GM12878 (cell line): ENCODE data around the gene ZNF672. TPM values are rescaled to one million over a fixed set of nuclear protein-coding genes. Genes with fewer than 3 reads are reported as not detected.

Source experiments
- BHLHE40 ChIP-seq, 2 experiments: fragments of 450-650 bp in 1 of 2; IDR thresholded peaks; 2 replicates each; pipeline ENCODE4 v1.6.1; 2011 to 2017; ENCODE audit warnings: low read depth in 2 of 2, borderline replicate concordance in 1 of 2, improper control_type of control experiment in 1 of 2, low read length in 1 of 2, mild to moderate bottlenecking in 1 of 2
- CBFB ChIP-seq: IDR thresholded peaks from 2 replicates; pipeline ENCODE4 v1.6.1; 2016; ENCODE audit warnings: antibody characterized with exemption, low read depth
- CHD1 ChIP-seq: IDR thresholded peaks from 2 replicates; pipeline ENCODE4 v1.6.1; 2012; ENCODE audit warnings: low read depth, low read length, improper control_type of control experiment
- CREB1 ChIP-seq: IDR thresholded peaks from 2 replicates; pipeline ENCODE4 v1.6.1; 2012; ENCODE audit warnings: low read depth, mild to moderate bottlenecking, inconsistent platforms
- CREM ChIP-seq: IDR thresholded peaks from 2 replicates; pipeline ENCODE4 v1.6.1; 2014; ENCODE audit warnings: antibody characterized with exemption, low read depth
- FOS ChIP-seq: IDR thresholded peaks from 3 replicates; pipeline ENCODE4 v1.6.1; 2011; ENCODE audit warnings: borderline replicate concordance; ENCODE audit not compliant: insufficient read length; ENCODE audit errors: extremely low read depth
- IKZF2 ChIP-seq, 2 experiments: fragments of 450-650 bp; IDR thresholded peaks; 2 replicates each; pipeline ENCODE4 v1.6.1; 2017; ENCODE audit warnings: mild to moderate bottlenecking in 2 of 2, moderate library complexity in 2 of 2
- MTA2 ChIP-seq: fragments of 450-650 bp; IDR thresholded peaks from 2 replicates; pipeline ENCODE4 v1.6.1; 2016; ENCODE audit warnings: low read depth, mild to moderate bottlenecking, moderate library complexity
- PML ChIP-seq: IDR thresholded peaks from 2 replicates; pipeline ENCODE4 v1.6.1; 2012; ENCODE audit warnings: low read length, inconsistent platforms
- POLR2A ChIP-seq: IDR thresholded peaks from 2 replicates; pipeline ENCODE4 v1.6.1; 2011; ENCODE audit warnings: low read depth, mild to moderate bottlenecking, low read length
- POLR2AphosphoS2 ChIP-seq: IDR thresholded peaks from 2 replicates; pipeline ENCODE4 v1.6.1; 2011; ENCODE audit warnings: low read depth, mild to moderate bottlenecking, low read length, improper control_type of control experiment, moderate library complexity
- POU2F2 ChIP-seq: IDR thresholded peaks from 3 replicates; pipeline ENCODE4 v1.6.1; 2011; ENCODE audit warnings: low read depth, mild to moderate bottlenecking, low read length, borderline replicate concordance
- RUNX3 ChIP-seq: IDR thresholded peaks from 2 replicates; pipeline ENCODE4 v1.6.1; 2012; ENCODE audit warnings: low read length, inconsistent platforms
- SIN3A ChIP-seq: IDR thresholded peaks from 2 replicates; pipeline ENCODE4 v1.6.1; 2012; ENCODE audit warnings: low read depth, low read length, improper control_type of control experiment
- SP1 ChIP-seq: IDR thresholded peaks from one replicate; pipeline ENCODE4 v1.6.1; 2011; ENCODE audit warnings: low read depth, low read length
- SRF ChIP-seq, 2 experiments: IDR thresholded peaks; 2 replicates each; pipeline ENCODE4 v1.6.1; 2011; ENCODE audit warnings: low read depth in 2 of 2, low read length in 2 of 2, mild to moderate bottlenecking in 1 of 2, moderate library complexity in 1 of 2
- YY1 ChIP-seq: IDR thresholded peaks from 2 replicates; pipeline ENCODE4 v1.6.1; 2011; ENCODE audit warnings: low read depth, mild to moderate bottlenecking, low read length
- polyA plus RNA-seq, 11 experiments: library from polyadenylated mRNA; depleted of rRNA in 4 of 11; unstranded in 6 of 11; stranded (reverse) in 5 of 11; fragments of >200 nt; fragmentation: Nextera tagmentation in 4 of 11; fragmentation: Illumina TruSeq in 1 of 11; extraction: Ambion mirVana in 4 of 11; extraction: Trizol in 1 of 11; gene quantifications; 1 replicate in 1 of 11; 2 replicates in 10 of 11; pipeline versions ENCODE4 v1.2.1 to v1.2.3, GENCODE V29; 2011 to 2016; ENCODE audit warnings: inconsistent platforms in 2 of 11, missing spikeins in 2 of 11, low read depth in 1 of 11
- total RNA-seq, 4 experiments: library from RNA; depleted of rRNA in 3 of 4; stranded (reverse); fragments of >200 nt in 3 of 4; fragmentation: Illumina TruSeq in 1 of 4; extraction: Trizol in 1 of 4; gene quantifications; 2 replicates each; pipeline versions ENCODE4 v1.2.1 to v1.2.3, GENCODE V29; 2013 to 2021
- TF ChIP-seq, protein P1 (sequence below): fragments of 450-650 bp; IDR thresholded peaks from 2 replicates; pipeline ENCODE4 v1.6.1; 2014; ENCODE audit warnings: mild to moderate bottlenecking
- TF ChIP-seq, protein P2 (sequence below): IDR thresholded peaks from 2 replicates; pipeline ENCODE4 v1.6.1; 2012; ENCODE audit warnings: low read depth, low read length, improper control_type of control experiment
- TF ChIP-seq, protein P3 (sequence below): fragments of 450-650 bp; IDR thresholded peaks from 2 replicates; pipeline ENCODE4 v1.6.1; 2017; ENCODE audit warnings: low read depth, mild to moderate bottlenecking, moderate library complexity
- TF ChIP-seq, protein P4 (sequence below): fragments of 450-650 bp; IDR thresholded peaks from 2 replicates; pipeline ENCODE4 v1.6.1; 2017; ENCODE audit warnings: mild to moderate bottlenecking, moderate library complexity

The ZNF672 gene
- total and polyA plus RNA-seq, 10 of the 15 experiments (the other 5 are each of a cell fraction or from before 2014, with no cell fraction given), result 2.9 to 51.3 (median 39.8) TPM

DNA sequence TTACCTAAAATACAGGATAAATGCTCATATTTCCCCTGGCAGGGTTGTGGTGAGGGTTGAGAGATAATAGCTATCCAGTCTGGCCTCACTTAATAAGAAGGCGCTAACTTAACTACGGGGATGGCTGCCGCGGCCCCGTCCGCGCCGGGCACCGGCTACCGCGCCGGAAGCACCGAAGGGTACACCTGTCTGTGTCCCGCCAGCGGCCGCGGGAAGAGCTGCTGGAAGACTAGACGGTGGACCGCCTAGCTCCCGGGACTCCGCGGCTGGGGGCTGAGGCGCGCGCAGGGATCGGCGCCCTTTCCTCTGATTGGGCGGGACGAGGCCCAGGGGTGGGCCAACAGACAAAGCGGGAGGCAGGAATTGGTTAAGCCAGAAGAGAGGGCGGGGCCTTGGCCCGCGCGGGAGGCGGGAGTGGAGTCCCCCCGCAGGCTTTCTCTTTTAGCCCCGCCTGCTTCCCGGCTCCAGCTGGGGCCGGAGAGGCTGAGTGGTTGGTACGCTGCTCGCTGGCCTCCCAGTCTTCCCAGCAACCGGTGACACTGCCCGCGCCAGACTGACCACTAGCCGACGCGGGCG, at the start of gene ZNF672 (continued):
- TF ChIP-seq, protein P1, sequence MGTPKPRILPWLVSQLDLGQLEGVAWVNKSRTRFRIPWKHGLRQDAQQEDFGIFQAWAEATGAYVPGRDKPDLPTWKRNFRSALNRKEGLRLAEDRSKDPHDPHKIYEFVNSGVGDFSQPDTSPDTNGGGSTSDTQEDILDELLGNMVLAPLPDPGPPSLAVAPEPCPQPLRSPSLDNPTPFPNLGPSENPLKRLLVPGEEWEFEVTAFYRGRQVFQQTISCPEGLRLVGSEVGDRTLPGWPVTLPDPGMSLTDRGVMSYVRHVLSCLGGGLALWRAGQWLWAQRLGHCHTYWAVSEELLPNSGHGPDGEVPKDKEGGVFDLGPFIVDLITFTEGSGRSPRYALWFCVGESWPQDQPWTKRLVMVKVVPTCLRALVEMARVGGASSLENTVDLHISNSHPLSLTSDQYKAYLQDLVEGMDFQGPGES, result peak; percentile 54; the same call in 1 of the 2 replicates
- 0 out of 2 replicates have a peak, but pooled peaks have one; percentile 21 for TF ChIP-seq CBFB
- TF ChIP-seq CREM, result peak; percentile 89
- no peak for TF ChIP-seq CHD1
- 0 out of 2 replicates have a peak, but pooled peaks have one; percentile 25 for TF ChIP-seq SIN3A
- 0 out of 4 replicates have a peak, but pooled peaks of 1 of the 2 experiments have one; percentile 28 for TF ChIP-seq SRF (IDR thresholded peaks at IDR 0.05; ENCODE audit: low read depth in 2 of 2, low read length in 2 of 2)
- TF ChIP-seq YY1, result peak; percentile 64; the same call in 1 of the 2 replicates
- TF ChIP-seq IKZF2 (IDR thresholded peaks at IDR 0.05), result peak; percentile 52 to 61; a peak in 3 of 4 replicates
- peak; percentile 4; the same call in 1 of the 3 replicates for TF ChIP-seq POU2F2
- peak; percentile 83 for TF ChIP-seq POLR2A
- TF ChIP-seq BHLHE40 (IDR thresholded peaks at IDR 0.05; ENCODE audit: borderline replicate concordance in 1 of 2, low read depth in 2 of 2, low read length in 1 of 2), result peak in 1 of 2 experiments; percentile 51; a peak in 1 of 4 replicates
- TF ChIP-seq CREB1, result peak; percentile 94
- TF ChIP-seq FOS, result peak; percentile 29
- TF ChIP-seq, protein P2, sequence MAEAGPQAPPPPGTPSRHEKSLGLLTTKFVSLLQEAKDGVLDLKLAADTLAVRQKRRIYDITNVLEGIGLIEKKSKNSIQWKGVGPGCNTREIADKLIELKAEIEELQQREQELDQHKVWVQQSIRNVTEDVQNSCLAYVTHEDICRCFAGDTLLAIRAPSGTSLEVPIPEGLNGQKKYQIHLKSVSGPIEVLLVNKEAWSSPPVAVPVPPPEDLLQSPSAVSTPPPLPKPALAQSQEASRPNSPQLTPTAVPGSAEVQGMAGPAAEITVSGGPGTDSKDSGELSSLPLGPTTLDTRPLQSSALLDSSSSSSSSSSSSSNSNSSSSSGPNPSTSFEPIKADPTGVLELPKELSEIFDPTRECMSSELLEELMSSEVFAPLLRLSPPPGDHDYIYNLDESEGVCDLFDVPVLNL, result peak; percentile 49; the same call in 1 of the 2 replicates
- peak; percentile 88 for TF ChIP-seq SP1
- TF ChIP-seq PML, result peak; percentile 85; the same call in 1 of the 2 replicates
- TF ChIP-seq, protein P3, sequence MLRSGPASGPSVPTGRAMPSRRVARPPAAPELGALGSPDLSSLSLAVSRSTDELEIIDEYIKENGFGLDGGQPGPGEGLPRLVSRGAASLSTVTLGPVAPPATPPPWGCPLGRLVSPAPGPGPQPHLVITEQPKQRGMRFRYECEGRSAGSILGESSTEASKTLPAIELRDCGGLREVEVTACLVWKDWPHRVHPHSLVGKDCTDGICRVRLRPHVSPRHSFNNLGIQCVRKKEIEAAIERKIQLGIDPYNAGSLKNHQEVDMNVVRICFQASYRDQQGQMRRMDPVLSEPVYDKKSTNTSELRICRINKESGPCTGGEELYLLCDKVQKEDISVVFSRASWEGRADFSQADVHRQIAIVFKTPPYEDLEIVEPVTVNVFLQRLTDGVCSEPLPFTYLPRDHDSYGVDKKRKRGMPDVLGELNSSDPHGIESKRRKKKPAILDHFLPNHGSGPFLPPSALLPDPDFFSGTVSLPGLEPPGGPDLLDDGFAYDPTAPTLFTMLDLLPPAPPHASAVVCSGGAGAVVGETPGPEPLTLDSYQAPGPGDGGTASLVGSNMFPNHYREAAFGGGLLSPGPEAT, result no peak
- TF ChIP-seq, protein P4, sequence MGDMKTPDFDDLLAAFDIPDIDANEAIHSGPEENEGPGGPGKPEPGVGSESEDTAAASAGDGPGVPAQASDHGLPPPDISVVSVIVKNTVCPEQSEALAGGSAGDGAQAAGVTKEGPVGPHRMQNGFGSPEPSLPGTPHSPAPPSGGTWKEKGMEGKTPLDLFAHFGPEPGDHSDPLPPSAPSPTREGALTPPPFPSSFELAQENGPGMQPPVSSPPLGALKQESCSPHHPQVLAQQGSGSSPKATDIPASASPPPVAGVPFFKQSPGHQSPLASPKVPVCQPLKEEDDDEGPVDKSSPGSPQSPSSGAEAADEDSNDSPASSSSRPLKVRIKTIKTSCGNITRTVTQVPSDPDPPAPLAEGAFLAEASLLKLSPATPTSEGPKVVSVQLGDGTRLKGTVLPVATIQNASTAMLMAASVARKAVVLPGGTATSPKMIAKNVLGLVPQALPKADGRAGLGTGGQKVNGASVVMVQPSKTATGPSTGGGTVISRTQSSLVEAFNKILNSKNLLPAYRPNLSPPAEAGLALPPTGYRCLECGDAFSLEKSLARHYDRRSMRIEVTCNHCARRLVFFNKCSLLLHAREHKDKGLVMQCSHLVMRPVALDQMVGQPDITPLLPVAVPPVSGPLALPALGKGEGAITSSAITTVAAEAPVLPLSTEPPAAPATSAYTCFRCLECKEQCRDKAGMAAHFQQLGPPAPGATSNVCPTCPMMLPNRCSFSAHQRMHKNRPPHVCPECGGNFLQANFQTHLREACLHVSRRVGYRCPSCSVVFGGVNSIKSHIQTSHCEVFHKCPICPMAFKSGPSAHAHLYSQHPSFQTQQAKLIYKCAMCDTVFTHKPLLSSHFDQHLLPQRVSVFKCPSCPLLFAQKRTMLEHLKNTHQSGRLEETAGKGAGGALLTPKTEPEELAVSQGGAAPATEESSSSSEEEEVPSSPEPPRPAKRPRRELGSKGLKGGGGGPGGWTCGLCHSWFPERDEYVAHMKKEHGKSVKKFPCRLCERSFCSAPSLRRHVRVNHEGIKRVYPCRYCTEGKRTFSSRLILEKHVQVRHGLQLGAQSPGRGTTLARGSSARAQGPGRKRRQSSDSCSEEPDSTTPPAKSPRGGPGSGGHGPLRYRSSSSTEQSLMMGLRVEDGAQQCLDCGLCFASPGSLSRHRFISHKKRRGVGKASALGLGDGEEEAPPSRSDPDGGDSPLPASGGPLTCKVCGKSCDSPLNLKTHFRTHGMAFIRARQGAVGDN, result no peak
- TF ChIP-seq RUNX3, result peak; percentile 9; the same call in 1 of the 2 replicates
- TF ChIP-seq POLR2AphosphoS2, result peak; percentile 65; the same call in 1 of the 2 replicates
- TF ChIP-seq MTA2, result no peak
- TF ChIP-seq, all 136 proteins: peak for 29
